Measurements from ENCODE around the gene THUMPD2.

The THUMPD2 gene, protein sequence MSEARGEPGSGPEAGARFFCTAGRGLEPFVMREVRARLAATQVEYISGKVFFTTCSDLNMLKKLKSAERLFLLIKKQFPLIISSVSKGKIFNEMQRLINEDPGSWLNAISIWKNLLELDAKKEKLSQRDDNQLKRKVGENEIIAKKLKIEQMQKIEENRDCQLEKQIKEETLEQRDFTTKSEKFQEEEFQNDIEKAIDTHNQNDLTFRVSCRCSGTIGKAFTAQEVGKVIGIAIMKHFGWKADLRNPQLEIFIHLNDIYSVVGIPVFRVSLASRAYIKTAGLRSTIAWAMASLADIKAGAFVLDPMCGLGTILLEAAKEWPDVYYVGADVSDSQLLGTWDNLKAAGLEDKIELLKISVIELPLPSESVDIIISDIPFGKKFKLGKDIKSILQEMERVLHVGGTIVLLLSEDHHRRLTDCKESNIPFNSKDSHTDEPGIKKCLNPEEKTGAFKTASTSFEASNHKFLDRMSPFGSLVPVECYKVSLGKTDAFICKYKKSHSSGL

DNA sequence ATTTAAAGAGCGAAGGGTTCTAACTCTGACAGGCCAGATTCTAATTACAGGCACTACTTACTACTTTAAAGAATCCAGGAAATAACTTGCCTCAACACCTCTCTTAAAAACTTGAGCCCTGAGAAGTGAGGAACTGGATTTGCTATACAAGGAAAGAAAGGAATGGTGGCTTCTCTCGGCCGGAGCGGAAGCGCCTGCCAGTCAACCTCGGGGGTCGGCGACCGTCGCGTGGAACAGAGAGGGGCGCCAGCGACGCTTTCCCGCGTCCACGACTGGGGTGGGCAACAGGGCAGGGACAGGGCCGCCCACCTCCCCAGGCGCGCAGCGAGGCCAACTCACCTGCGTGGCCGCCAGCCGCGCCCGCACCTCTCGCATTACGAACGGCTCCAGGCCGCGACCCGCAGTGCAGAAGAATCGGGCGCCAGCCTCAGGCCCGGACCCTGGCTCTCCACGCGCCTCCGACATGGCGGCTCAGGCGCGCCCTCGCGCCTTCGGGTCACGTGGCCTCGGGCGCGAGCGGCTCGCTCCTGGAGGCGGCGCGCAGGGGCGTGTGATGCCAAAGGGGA lies at the start of gene THUMPD2:
Gene THUMPD2 (minus strand): TSS at position 484 of the 566 bp plus-strand sequence. CDS start 19 bp downstream, at position 465.
- TF ChIP-seq EP300 (IDR thresholded peaks at IDR 0.05; ENCODE audit: borderline replicate concordance) (no peak), TCF12 (IDR thresholded peaks at IDR 0.05; ENCODE audit: low read depth) (0 out of 2 replicates have a peak, but pooled peaks have one; percentile 51), YY1 (IDR thresholded peaks at IDR 0.05; ENCODE audit: low read depth) (peak; percentile 89), ZBTB7A (IDR thresholded peaks at IDR 0.05; ENCODE audit: low read depth) (peak; percentile 84), NFIC (IDR thresholded peaks at IDR 0.05) (no peak), TEAD4 (IDR thresholded peaks at IDR 0.05) (0 out of 2 replicates have a peak, but pooled peaks have one; percentile 20), RAD21 (IDR thresholded peaks at IDR 0.05; ENCODE audit: low read depth) (no peak), EGR1 (IDR thresholded peaks at IDR 0.05) (peak; percentile 29; the same call in 1 of the 2 replicates), TAF1 (IDR thresholded peaks at IDR 0.05; ENCODE audit: low read depth) (peak; percentile 74; the same call in 1 of the 2 replicates)
- TF ChIP-seq, protein P1, sequence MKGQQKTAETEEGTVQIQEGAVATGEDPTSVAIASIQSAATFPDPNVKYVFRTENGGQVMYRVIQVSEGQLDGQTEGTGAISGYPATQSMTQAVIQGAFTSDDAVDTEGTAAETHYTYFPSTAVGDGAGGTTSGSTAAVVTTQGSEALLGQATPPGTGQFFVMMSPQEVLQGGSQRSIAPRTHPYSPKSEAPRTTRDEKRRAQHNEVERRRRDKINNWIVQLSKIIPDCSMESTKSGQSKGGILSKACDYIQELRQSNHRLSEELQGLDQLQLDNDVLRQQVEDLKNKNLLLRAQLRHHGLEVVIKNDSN (IDR thresholded peaks at IDR 0.05) = peak; percentile 93
- TF ChIP-seq, protein P2, sequence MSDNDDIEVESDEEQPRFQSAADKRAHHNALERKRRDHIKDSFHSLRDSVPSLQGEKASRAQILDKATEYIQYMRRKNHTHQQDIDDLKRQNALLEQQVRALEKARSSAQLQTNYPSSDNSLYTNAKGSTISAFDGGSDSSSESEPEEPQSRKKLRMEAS (IDR thresholded peaks at IDR 0.05) = peak; percentile 92
- TF ChIP-seq, protein P3, sequence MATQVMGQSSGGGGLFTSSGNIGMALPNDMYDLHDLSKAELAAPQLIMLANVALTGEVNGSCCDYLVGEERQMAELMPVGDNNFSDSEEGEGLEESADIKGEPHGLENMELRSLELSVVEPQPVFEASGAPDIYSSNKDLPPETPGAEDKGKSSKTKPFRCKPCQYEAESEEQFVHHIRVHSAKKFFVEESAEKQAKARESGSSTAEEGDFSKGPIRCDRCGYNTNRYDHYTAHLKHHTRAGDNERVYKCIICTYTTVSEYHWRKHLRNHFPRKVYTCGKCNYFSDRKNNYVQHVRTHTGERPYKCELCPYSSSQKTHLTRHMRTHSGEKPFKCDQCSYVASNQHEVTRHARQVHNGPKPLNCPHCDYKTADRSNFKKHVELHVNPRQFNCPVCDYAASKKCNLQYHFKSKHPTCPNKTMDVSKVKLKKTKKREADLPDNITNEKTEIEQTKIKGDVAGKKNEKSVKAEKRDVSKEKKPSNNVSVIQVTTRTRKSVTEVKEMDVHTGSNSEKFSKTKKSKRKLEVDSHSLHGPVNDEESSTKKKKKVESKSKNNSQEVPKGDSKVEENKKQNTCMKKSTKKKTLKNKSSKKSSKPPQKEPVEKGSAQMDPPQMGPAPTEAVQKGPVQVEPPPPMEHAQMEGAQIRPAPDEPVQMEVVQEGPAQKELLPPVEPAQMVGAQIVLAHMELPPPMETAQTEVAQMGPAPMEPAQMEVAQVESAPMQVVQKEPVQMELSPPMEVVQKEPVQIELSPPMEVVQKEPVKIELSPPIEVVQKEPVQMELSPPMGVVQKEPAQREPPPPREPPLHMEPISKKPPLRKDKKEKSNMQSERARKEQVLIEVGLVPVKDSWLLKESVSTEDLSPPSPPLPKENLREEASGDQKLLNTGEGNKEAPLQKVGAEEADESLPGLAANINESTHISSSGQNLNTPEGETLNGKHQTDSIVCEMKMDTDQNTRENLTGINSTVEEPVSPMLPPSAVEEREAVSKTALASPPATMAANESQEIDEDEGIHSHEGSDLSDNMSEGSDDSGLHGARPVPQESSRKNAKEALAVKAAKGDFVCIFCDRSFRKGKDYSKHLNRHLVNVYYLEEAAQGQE (IDR thresholded peaks at IDR 0.05; ENCODE audit: low read depth) = 0 out of 2 replicates have a peak, but pooled peaks have one; percentile 12

DNA sequence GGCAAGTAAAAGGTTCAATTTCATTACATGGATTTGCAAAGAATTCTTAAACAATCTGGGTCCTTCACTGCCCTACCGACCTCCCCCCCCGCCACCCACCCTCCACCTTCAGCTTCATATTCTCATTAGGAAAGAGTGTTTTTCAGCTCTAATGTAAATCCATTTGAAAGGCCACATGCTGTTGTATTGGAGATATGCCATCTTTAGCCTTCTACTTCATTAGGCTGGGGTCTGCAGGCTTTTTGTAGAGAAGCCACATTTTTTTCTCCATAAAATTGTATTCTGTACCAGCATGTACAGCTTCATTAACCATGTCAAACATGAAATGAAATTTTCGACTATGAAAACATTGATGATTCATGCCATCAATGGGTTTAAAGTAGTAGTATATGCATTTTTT lies 42.8 kb upstream of the THUMPD2 start:
- TF ChIP-seq EP300 (IDR thresholded peaks at IDR 0.05; ENCODE audit: borderline replicate concordance) (no peak), CREB1 (IDR thresholded peaks at IDR 0.05; ENCODE audit: low read depth) (no peak), NFIC (IDR thresholded peaks at IDR 0.05) (no peak), CEBPB (IDR thresholded peaks at IDR 0.05) (no peak), TCF12 (IDR thresholded peaks at IDR 0.05; ENCODE audit: low read depth) (no peak), RAD21 (IDR thresholded peaks at IDR 0.05; ENCODE audit: low read depth) (no peak), YY1 (IDR thresholded peaks at IDR 0.05; ENCODE audit: low read depth) (no peak), TEAD4 (IDR thresholded peaks at IDR 0.05) (no peak)
- TF ChIP-seq, protein P3 (IDR thresholded peaks at IDR 0.05; ENCODE audit: low read depth) = no peak

DNA sequence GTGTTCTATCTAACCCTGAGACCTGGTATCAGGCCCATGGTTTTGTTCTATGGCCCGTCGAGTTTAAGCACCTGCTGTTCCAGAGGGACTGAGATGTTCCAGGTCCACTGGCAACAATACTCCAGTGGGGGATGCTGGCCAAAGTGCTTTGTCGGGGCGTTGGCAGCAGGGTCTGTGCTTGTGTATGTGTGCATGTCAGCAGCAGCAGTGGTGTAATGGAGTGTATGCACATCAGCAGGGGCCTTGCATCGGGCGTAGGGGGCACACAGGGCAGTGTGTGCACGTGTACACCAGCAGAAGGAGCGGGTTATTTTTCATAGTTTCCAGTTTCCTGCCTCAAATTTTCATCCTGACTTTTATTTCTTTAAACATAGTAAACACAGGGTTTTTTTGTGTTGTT lies 37.8 kb upstream of the THUMPD2 start:
- TF ChIP-seq YY1 (IDR thresholded peaks at IDR 0.05; ENCODE audit: low read depth) (no peak), ZBTB7A (IDR thresholded peaks at IDR 0.05; ENCODE audit: low read depth) (no peak), NFIC (IDR thresholded peaks at IDR 0.05) (no peak)

DNA sequence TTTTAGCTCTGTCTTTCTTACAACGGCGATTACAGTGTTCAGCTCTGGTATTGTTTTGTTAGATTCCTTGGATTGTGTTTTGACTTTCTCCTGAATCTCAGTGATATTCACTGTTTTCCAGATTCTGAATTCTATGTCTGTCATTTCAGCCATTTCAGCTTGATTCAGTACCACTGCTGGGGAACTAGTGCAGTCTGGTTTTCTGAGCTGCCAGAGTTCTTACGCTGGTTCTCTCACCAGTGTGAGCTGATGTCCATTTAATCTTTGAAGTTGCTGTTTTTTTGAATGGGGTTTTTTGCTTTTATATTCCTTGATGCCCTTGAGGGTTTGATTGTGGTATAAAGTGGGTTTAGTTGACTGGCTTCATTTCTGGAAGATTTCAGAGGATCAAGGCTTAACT lies 37.4 kb upstream of the THUMPD2 start:
- TF ChIP-seq EP300 (IDR thresholded peaks at IDR 0.05; ENCODE audit: borderline replicate concordance) (no peak), YY1 (IDR thresholded peaks at IDR 0.05; ENCODE audit: low read depth) (no peak), TAF1 (IDR thresholded peaks at IDR 0.05; ENCODE audit: low read depth) (no peak), TEAD4 (IDR thresholded peaks at IDR 0.05) (no peak), FOXM1 (IDR thresholded peaks at IDR 0.05; ENCODE audit: borderline replicate concordance, low read depth) (no peak), RAD21 (IDR thresholded peaks at IDR 0.05; ENCODE audit: low read depth) (no peak), TCF12 (IDR thresholded peaks at IDR 0.05; ENCODE audit: low read depth) (no peak), NFIC (IDR thresholded peaks at IDR 0.05) (no peak)
- TF ChIP-seq, protein P1 (IDR thresholded peaks at IDR 0.05) = no peak
- TF ChIP-seq, protein P2 (IDR thresholded peaks at IDR 0.05) = no peak

DNA sequence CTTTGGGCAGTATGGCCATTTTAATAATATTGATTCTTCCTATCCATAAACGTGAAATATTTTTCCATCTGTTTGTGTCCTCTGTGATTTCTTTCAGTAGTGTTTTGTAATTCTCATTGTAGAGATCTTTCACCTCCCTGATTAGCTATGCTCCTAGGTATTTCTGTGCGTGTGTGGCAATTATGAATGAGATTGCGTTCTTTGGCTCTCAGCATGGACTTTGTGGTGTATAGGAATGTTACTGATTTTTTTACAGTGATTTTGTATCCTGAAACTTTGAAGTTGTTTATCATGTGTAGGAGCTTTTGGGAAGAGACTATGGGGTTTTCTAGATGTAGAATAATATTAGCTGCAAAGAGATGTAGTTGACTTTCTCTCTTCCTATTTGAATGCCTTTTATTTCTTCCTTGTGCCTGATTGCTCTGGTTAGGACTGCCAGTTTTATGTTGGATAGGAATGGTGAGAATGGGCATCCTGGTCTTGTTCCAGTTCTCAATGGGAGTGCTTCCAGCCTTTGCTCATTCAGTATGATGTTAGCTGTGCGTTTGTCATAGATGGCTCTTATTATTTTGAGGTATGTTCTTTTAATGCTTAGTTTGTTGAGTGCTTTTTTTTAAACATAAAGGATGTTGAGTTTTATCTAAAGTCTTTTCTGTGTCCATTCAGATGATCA lies 27.0 kb upstream of the THUMPD2 start:
- TF ChIP-seq NFIC (IDR thresholded peaks at IDR 0.05) (no peak), TAF1 (IDR thresholded peaks at IDR 0.05; ENCODE audit: low read depth) (no peak), YY1 (IDR thresholded peaks at IDR 0.05; ENCODE audit: low read depth) (no peak), RAD21 (IDR thresholded peaks at IDR 0.05; ENCODE audit: low read depth) (no peak), CREB1 (IDR thresholded peaks at IDR 0.05; ENCODE audit: low read depth) (no peak), EP300 (IDR thresholded peaks at IDR 0.05; ENCODE audit: borderline replicate concordance) (no peak), ZBTB7A (IDR thresholded peaks at IDR 0.05; ENCODE audit: low read depth) (no peak), CEBPB (IDR thresholded peaks at IDR 0.05) (no peak), TEAD4 (IDR thresholded peaks at IDR 0.05) (no peak), EGR1 (IDR thresholded peaks at IDR 0.05) (no peak)
- TF ChIP-seq, protein P2 (IDR thresholded peaks at IDR 0.05) = no peak
- TF ChIP-seq, protein P1 (IDR thresholded peaks at IDR 0.05) = no peak
- TF ChIP-seq, protein P3 (IDR thresholded peaks at IDR 0.05; ENCODE audit: low read depth) = no peak
